ENCODE results near the gene IRGQ.

DNA sequence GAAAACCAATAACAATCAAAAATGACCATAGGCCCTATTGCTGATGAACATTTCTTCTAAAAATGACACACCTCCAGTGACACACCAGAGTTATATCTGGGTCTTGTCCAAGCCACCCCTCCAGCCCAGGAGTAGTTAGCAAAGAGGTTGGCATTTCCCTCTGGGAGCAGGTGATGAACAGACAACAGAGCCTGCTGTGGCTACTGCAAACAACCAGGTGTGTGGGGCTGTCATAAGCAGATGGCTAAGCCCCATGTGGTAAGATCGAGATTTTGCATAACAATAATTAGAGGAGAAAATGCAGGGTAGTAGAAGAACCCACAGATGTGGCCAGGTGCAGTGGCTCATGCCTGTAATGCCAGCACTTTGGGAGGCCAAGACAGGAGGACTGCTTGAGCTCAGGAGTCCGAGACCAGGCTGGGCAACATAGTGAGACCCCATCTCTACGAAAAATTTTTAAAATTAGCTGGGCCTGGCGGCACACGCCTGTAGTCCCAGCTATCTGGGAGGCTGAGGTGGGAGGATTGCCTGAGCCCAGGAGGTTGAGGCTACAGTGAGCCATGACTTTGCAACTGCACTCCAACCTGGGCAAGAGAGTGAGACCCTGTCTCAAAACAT, 25.7 kb downstream of the IRGQ start:
- TF ChIP-seq, protein P1, sequence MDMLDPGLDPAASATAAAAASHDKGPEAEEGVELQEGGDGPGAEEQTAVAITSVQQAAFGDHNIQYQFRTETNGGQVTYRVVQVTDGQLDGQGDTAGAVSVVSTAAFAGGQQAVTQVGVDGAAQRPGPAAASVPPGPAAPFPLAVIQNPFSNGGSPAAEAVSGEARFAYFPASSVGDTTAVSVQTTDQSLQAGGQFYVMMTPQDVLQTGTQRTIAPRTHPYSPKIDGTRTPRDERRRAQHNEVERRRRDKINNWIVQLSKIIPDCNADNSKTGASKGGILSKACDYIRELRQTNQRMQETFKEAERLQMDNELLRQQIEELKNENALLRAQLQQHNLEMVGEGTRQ (CRISPR knock-in tag; IDR thresholded peaks at IDR 0.05), result no peak
- TF ChIP-seq, protein P2, sequence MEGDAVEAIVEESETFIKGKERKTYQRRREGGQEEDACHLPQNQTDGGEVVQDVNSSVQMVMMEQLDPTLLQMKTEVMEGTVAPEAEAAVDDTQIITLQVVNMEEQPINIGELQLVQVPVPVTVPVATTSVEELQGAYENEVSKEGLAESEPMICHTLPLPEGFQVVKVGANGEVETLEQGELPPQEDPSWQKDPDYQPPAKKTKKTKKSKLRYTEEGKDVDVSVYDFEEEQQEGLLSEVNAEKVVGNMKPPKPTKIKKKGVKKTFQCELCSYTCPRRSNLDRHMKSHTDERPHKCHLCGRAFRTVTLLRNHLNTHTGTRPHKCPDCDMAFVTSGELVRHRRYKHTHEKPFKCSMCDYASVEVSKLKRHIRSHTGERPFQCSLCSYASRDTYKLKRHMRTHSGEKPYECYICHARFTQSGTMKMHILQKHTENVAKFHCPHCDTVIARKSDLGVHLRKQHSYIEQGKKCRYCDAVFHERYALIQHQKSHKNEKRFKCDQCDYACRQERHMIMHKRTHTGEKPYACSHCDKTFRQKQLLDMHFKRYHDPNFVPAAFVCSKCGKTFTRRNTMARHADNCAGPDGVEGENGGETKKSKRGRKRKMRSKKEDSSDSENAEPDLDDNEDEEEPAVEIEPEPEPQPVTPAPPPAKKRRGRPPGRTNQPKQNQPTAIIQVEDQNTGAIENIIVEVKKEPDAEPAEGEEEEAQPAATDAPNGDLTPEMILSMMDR (IDR thresholded peaks at IDR 0.05), result no peak
- TF ChIP-seq, protein P3, sequence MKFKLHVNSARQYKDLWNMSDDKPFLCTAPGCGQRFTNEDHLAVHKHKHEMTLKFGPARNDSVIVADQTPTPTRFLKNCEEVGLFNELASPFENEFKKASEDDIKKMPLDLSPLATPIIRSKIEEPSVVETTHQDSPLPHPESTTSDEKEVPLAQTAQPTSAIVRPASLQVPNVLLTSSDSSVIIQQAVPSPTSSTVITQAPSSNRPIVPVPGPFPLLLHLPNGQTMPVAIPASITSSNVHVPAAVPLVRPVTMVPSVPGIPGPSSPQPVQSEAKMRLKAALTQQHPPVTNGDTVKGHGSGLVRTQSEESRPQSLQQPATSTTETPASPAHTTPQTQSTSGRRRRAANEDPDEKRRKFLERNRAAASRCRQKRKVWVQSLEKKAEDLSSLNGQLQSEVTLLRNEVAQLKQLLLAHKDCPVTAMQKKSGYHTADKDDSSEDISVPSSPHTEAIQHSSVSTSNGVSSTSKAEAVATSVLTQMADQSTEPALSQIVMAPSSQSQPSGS (CRISPR knock-in tag; IDR thresholded peaks at IDR 0.05; ENCODE audit: borderline replicate concordance, low read depth), result no peak
- TF ChIP-seq JUN (CRISPR knock-in tag; IDR thresholded peaks at IDR 0.05), result no peak
- TF ChIP-seq, protein P4, sequence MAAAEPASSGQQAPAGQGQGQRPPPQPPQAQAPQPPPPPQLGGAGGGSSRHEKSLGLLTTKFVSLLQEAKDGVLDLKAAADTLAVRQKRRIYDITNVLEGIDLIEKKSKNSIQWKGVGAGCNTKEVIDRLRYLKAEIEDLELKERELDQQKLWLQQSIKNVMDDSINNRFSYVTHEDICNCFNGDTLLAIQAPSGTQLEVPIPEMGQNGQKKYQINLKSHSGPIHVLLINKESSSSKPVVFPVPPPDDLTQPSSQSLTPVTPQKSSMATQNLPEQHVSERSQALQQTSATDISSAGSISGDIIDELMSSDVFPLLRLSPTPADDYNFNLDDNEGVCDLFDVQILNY (CRISPR knock-in tag; IDR thresholded peaks at IDR 0.05), result no peak
- no peak for TF ChIP-seq GABPB1 (CRISPR knock-in tag; IDR thresholded peaks at IDR 0.05)
- no peak for TF ChIP-seq SMAD3 (CRISPR knock-in tag; IDR thresholded peaks at IDR 0.05; ENCODE audit: borderline replicate concordance)
- TF ChIP-seq, protein P5, sequence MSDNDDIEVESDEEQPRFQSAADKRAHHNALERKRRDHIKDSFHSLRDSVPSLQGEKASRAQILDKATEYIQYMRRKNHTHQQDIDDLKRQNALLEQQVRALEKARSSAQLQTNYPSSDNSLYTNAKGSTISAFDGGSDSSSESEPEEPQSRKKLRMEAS (CRISPR knock-in tag; IDR thresholded peaks at IDR 0.05), result no peak
- TF ChIP-seq NR1H2 (CRISPR knock-in tag; IDR thresholded peaks at IDR 0.05), result no peak
- no peak for TF ChIP-seq TEAD1 (CRISPR knock-in tag; IDR thresholded peaks at IDR 0.05)
- TF ChIP-seq FOXJ3 (CRISPR knock-in tag; IDR thresholded peaks at IDR 0.05; ENCODE audit: borderline replicate concordance), result no peak

Measured in WTC11 (cell line).